ENCODE results near the gene CNNM4.

- TF ChIP-seq CTCF (IDR thresholded peaks at IDR 0.05; ENCODE audit: borderline replicate concordance, extremely low read depth, low read length, poor library complexity, severe bottlenecking) (no peak), EZH2 (IDR thresholded peaks at IDR 0.05; ENCODE audit: borderline replicate concordance, low read depth, low read length, severe bottlenecking) (no peak)
These were observed 21.5 kb upstream of the CNNM4 start for GRCh38 chr2:96739076-96739632.

Measured in DND-41 (cell line).